ENCODE measurements around the gene ARL6IP5.

DNA sequence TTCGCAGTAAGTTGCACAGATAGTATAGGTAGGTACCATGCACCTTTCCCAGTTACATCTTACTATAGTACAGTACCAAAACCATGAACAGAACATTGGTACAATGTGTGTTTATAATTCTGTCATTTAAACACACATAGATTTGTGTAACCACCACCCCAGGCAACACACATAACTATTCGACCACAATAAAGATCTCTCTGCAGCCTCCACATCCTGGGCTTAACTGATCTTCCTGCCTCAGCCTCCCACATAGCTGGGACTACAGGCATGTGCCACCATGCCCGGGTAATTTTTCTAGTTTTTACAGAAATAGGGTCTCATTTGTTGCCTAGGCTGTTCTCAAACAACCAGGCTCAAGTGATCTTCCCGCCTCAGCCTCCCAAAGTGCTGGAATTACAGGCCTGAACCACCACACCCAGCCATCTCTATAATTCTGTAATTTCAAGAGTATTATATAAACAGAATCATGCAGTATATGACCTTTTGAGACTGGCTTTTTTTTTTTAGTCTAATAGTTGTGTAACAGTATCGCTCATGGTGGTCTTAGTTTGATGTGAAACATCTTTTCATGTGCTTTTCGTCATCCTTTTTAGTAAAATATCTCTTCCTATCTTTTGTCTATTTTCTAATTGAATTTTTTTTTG is 19.3 kb upstream of the ARL6IP5 start:
- TF ChIP-seq, protein P1, sequence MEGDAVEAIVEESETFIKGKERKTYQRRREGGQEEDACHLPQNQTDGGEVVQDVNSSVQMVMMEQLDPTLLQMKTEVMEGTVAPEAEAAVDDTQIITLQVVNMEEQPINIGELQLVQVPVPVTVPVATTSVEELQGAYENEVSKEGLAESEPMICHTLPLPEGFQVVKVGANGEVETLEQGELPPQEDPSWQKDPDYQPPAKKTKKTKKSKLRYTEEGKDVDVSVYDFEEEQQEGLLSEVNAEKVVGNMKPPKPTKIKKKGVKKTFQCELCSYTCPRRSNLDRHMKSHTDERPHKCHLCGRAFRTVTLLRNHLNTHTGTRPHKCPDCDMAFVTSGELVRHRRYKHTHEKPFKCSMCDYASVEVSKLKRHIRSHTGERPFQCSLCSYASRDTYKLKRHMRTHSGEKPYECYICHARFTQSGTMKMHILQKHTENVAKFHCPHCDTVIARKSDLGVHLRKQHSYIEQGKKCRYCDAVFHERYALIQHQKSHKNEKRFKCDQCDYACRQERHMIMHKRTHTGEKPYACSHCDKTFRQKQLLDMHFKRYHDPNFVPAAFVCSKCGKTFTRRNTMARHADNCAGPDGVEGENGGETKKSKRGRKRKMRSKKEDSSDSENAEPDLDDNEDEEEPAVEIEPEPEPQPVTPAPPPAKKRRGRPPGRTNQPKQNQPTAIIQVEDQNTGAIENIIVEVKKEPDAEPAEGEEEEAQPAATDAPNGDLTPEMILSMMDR (IDR thresholded peaks at IDR 0.05), result no peak
- no peak for TF ChIP-seq POLR2A (IDR thresholded peaks at IDR 0.05)
